Measurements from ENCODE around the gene PNKP. TPM values are rescaled to one million over a fixed set of nuclear protein-coding genes. Genes with fewer than 3 reads are reported as not detected.

PNKP gene
- total and polyA plus RNA-seq, 10 of the 15 experiments (the other 5 are each of a cell fraction or from before 2014, with no cell fraction given), result 2.9 to 82.3 (median 33.2) TPM

- Histone ChIP-seq H3K4me3 (no peak overlapping the region), H3K9me3 (replicated peaks; ENCODE audit: control insufficient read depth, insufficient read depth, low read length) (peaks cover 5% of the 10 kb centered on the region; the same call in 2 of the 3 replicates), H3K9ac (ENCODE audit: control insufficient read depth, insufficient read depth, low read length) (no peak overlapping the region), H3K27ac (ENCODE audit: control insufficient read depth, insufficient read depth) (no peak overlapping the region), H3K27me3 (replicated peaks in 1 of 2; ENCODE audit: control insufficient read depth in 2 of 2, insufficient read depth in 2 of 2, low read length in 1 of 2) (no peaks in the 10 kb centered on the region), H3K4me2 (ENCODE audit: control insufficient read depth, insufficient read depth) (peak overlapping the region; percentile 12; the same call in 1 of the 2 replicates), H3K4me1 (ENCODE audit: control insufficient read depth, insufficient read depth, low read length) (peaks cover 25% of the 10 kb centered on the region), H4K20me1 (ENCODE audit: control insufficient read depth, insufficient read depth) (no peaks in the 10 kb centered on the region), H3K79me2 (ENCODE audit: control insufficient read depth, insufficient read depth, low read length) (no peaks in the 10 kb centered on the region), H2AFZ (ENCODE audit: control insufficient read depth, low read depth, low read length) (no peak overlapping the region), H3K36me3 (ENCODE audit: control insufficient read depth in 2 of 2, insufficient read depth in 2 of 2, low read length in 1 of 2) (peaks cover 0 to 2% of the 10 kb centered on the region in 2 experiments; a peak in 2 of 4 replicates)
- DNase-seq (ENCODE audit: low read depth, low spot score) (no peak), ATAC-seq (no peak), FAIRE-seq (no peak)
- no peak for TF ChIP-seq BMI1 (IDR thresholded peaks at IDR 0.05; ENCODE audit: borderline replicate concordance)
- TF ChIP-seq YY1 (IDR thresholded peaks at IDR 0.05; ENCODE audit: low read depth, low read length), result no peak
- no peak for TF ChIP-seq BACH1 (IDR thresholded peaks at IDR 0.05; ENCODE audit: borderline replicate concordance)
- TF ChIP-seq RELA (IDR thresholded peaks at IDR 0.05; ENCODE audit: borderline replicate concordance, partially characterized antibody), result no peak
- no peak for TF ChIP-seq USF1 (IDR thresholded peaks at IDR 0.05; ENCODE audit: borderline replicate concordance, extremely low read length, insufficient read depth, low read depth, low read length)
- no peak for TF ChIP-seq MXI1 (IDR thresholded peaks at IDR 0.05; ENCODE audit: low read depth, low read length)
- TF ChIP-seq DPF2 (IDR thresholded peaks at IDR 0.05), result no peak
- TF ChIP-seq ZNF687 (IDR thresholded peaks at IDR 0.05), result no peak
- TF ChIP-seq IRF3 (IDR thresholded peaks at IDR 0.05), result no peak
- no peak for TF ChIP-seq ZNF384 (IDR thresholded peaks at IDR 0.05; ENCODE audit: borderline replicate concordance, low read depth, low read length)
- TF ChIP-seq GATAD2B (conservative IDR thresholded peaks at IDR 0.05; ENCODE audit: low read depth), result no peak
- no peak for TF ChIP-seq YBX1 (IDR thresholded peaks at IDR 0.05)
- no peak for TF ChIP-seq MAX (IDR thresholded peaks at IDR 0.05; ENCODE audit: low read depth, low read length)
- no peak for TF ChIP-seq GABPA (IDR thresholded peaks at IDR 0.05; ENCODE audit: low read depth)
- TF ChIP-seq NR2F1 (conservative IDR thresholded peaks at IDR 0.05), result no peak
- BruUV-seq (replicated peaks), result no TSS peak
- ChIA-PET CTCF (no interaction called here), SMC1A (ENCODE audit: uncharacterized antibody, unreplicated experiment) (interaction anchor here (1.4 kb wide), 2 partner anchors 22 to 26 kb away, joined by 3 read pairs; partner anchors contain the start of gene MED25), POLR2A (interaction anchor here (0.5 to 1.4 kb wide), 5 partner anchors 21 to 25 kb away, joined by 3 to 8 read pairs (median 4); partner anchors contain the start of gene PNKP), RAD21 (ENCODE audit: unreplicated experiment) (no interaction called here)
- intact Hi-C loops (cut with micrococcal nuclease; ENCODE audit: unreplicated experiment), result no loop called here
- in situ Hi-C loops (cut with MboI), result no loop called here
- 39% methylated on average over 18 of the region's 18 CpGs for WGBS (ENCODE audit: insufficient coverage, insufficient replicate concordance, low lambda C conversion rate, missing lambda C conversion rate)
Observed at GRCh38 chr19:49844138-49845095, 23.0 kb downstream of the PNKP start.
